Measurements from ENCODE around the gene ZER1. TPM values are rescaled to one million over a fixed set of nuclear protein-coding genes. Genes with fewer than 3 reads are reported as not detected.

Gene ZER1
- polyA plus RNA-seq, 1 donor from 2014 or later, result 30.6 TPM

GRCh38 chr9:128688501-128689292, 83.0 kb downstream of the ZER1 start, which contains the start of gene SET:
TSS of gene SET (plus strand) at chr9:128689222. CDS start at chr9:128689583, 361 bp downstream.
- peak within 1 kb of the TSS; percentile 91 for H3K9ac ChIP-seq (ENCODE audit: low read length)
- H3K36me3 ChIP-seq (ENCODE audit: insufficient read depth, low read length), result peaks cover 6% of the 10 kb centered on the region
- H3K79me2 ChIP-seq (replicated peaks; ENCODE audit: insufficient read depth, low read length), result peaks cover 35% of the 10 kb centered on the region
- no peaks in the 10 kb centered on the region for H3K27me3 ChIP-seq (ENCODE audit: insufficient read depth, low read depth, low read length)
- H2AFZ ChIP-seq (ENCODE audit: low read depth, low read length), result peak within 1 kb of the TSS; percentile 56
- H3K9me2 ChIP-seq (ENCODE audit: insufficient read depth, low read length), result no peaks in the 10 kb centered on the region
- H4K20me1 ChIP-seq (ENCODE audit: insufficient read depth), result peaks cover 4% of the 10 kb centered on the region
- H3K9me3 ChIP-seq (ENCODE audit: low read length), result no peaks in the 10 kb centered on the region
- peak within 1 kb of the TSS; percentile 85 for H3K27ac ChIP-seq (ENCODE audit: low read length)
- peak within 1 kb of the TSS; percentile 81 for H3K4me3 ChIP-seq (ENCODE audit: low read length)
- peak within 1 kb of the TSS; percentile 60 for H3K4me2 ChIP-seq (ENCODE audit: low read length)
- TF ChIP-seq POLR2AphosphoS5 (IDR thresholded peaks at IDR 0.05) (peak; percentile 93), TAF1 (IDR thresholded peaks at IDR 0.05; ENCODE audit: low read depth) (no peak), EP300 (conservative IDR thresholded peaks at IDR 0.05; ENCODE audit: poor library complexity, severe bottlenecking) (peak; percentile 51), MXI1 (conservative IDR thresholded peaks at IDR 0.05; ENCODE audit: poor library complexity, severe bottlenecking) (peak; percentile 79), RAD21 (conservative IDR thresholded peaks at IDR 0.05) (no peak), EZH2 (IDR thresholded peaks at IDR 0.05; ENCODE audit: borderline replicate concordance, insufficient read depth, low read length, poor library complexity, severe bottlenecking) (no peak), REST (IDR thresholded peaks at IDR 0.05; ENCODE audit: borderline replicate concordance) (no peak), SMC3 (conservative IDR thresholded peaks at IDR 0.05; ENCODE audit: poor library complexity) (no peak)
- TF ChIP-seq, protein P1, sequence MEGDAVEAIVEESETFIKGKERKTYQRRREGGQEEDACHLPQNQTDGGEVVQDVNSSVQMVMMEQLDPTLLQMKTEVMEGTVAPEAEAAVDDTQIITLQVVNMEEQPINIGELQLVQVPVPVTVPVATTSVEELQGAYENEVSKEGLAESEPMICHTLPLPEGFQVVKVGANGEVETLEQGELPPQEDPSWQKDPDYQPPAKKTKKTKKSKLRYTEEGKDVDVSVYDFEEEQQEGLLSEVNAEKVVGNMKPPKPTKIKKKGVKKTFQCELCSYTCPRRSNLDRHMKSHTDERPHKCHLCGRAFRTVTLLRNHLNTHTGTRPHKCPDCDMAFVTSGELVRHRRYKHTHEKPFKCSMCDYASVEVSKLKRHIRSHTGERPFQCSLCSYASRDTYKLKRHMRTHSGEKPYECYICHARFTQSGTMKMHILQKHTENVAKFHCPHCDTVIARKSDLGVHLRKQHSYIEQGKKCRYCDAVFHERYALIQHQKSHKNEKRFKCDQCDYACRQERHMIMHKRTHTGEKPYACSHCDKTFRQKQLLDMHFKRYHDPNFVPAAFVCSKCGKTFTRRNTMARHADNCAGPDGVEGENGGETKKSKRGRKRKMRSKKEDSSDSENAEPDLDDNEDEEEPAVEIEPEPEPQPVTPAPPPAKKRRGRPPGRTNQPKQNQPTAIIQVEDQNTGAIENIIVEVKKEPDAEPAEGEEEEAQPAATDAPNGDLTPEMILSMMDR (IDR thresholded peaks at IDR 0.05; ENCODE audit: poor library complexity, severe bottlenecking), result no peak
- H3F3A ChIP-seq (ENCODE audit: insufficient read depth, low read length, poor library complexity, severe bottlenecking), result no peaks in the 10 kb centered on the region

DNA sequence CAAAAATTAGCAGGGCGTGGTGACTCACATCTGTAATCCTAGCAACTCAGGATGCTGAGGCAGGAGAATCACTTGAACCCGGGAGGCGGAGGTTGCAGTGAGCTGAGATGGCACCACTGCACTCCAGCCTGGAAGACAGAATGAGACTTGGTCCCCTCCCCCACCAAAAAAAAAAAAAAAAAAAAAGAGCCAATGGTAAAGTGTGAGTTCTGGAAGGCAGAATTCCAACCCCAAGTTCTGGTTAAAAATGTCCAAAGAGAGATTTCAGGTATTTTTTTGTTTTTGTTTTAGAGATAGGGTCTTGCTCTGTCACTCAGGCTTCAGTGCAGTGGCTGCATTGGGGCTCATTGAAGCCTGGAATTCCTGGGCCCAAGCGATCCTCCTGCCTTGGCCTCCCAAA, 84.3 kb downstream of the ZER1 start:
- peaks cover 4% of the 10 kb centered on the region for H4K20me1 ChIP-seq (ENCODE audit: insufficient read depth)
- H3K4me2 ChIP-seq (ENCODE audit: low read length), result no peak overlapping the region

More for the DNA sequence above, 84.3 kb downstream of the ZER1 start:
- no peaks in the 10 kb centered on the region for H3K9me3 ChIP-seq (ENCODE audit: low read length)
- no peaks in the 10 kb centered on the region for H3K9me2 ChIP-seq (ENCODE audit: insufficient read depth, low read length)
- no peak overlapping the region for H2AFZ ChIP-seq (ENCODE audit: low read depth, low read length)
- H3K79me2 ChIP-seq (replicated peaks; ENCODE audit: insufficient read depth, low read length), result peaks cover 24% of the 10 kb centered on the region
- H3F3A ChIP-seq (ENCODE audit: insufficient read depth, low read length, poor library complexity, severe bottlenecking), result no peaks in the 10 kb centered on the region
- H3K27me3 ChIP-seq (ENCODE audit: insufficient read depth, low read depth, low read length), result no peaks in the 10 kb centered on the region
- H3K36me3 ChIP-seq (ENCODE audit: insufficient read depth, low read length), result no peaks in the 10 kb centered on the region
- H3K27ac ChIP-seq (ENCODE audit: low read length), result no peak overlapping the region
- H3K4me3 ChIP-seq (ENCODE audit: low read length), result no peak overlapping the region
- TF ChIP-seq, protein P1 (IDR thresholded peaks at IDR 0.05; ENCODE audit: poor library complexity, severe bottlenecking), result no peak
- no peak for TF ChIP-seq REST (IDR thresholded peaks at IDR 0.05; ENCODE audit: borderline replicate concordance)
- TF ChIP-seq TAF1 (IDR thresholded peaks at IDR 0.05; ENCODE audit: low read depth), result no peak
- TF ChIP-seq EP300 (conservative IDR thresholded peaks at IDR 0.05; ENCODE audit: poor library complexity, severe bottlenecking), result no peak
- no peak overlapping the region for H3K9ac ChIP-seq (ENCODE audit: low read length)

Data from neural cell (in vitro differentiated cells).